CD14-positive monocyte (primary cell): ENCODE measurements around the gene MTG2. TPM values are rescaled to one million over a fixed set of nuclear protein-coding genes. Genes with fewer than 3 reads are reported as not detected.
A peak's percentile ranks its signal among the peaks of the same experiment; 100 is the strongest.

Experiments used
- DNase-seq, 3 donors: peaks; one replicate each; pipeline ENCODE4 v3.0.0-alpha.2; 2011 to 2022
- H2AFZ ChIP-seq: 2 replicates; pipeline ENCODE4 v1.6.0; 2012; ENCODE audit warnings: mild to moderate bottlenecking, low read depth, low read length, inconsistent platforms; ENCODE audit not compliant: insufficient read depth, poor library complexity, severe bottlenecking
- H3K27ac ChIP-seq, 2 donors: 1 replicate in 1 of 2; 2 replicates in 1 of 2; pipeline ENCODE4 v1.5.1; 2012 to 2013; ENCODE audit warnings: low read length in 2 of 2, control low read depth in 1 of 2, inconsistent platforms in 1 of 2, low read depth in 1 of 2, mild to moderate bottlenecking in 1 of 2
- H3K27me3 ChIP-seq, 2 donors: one replicate each; pipeline versions ENCODE4 v1.6.0 to v1.6.1; 2011 to 2013; ENCODE audit warnings: low read length in 2 of 2; ENCODE audit not compliant: control insufficient read depth in 2 of 2, insufficient read depth in 2 of 2
- H3K36me3 ChIP-seq, 2 donors: replicated peaks in 1 of 2; 1 replicate in 1 of 2; 2 replicates in 1 of 2; pipeline versions ENCODE4 v1.5.1 to v1.6.1; 2012 to 2013; ENCODE audit warnings: low read length in 2 of 2, control low read depth in 1 of 2, inconsistent platforms in 1 of 2, mild to moderate bottlenecking in 1 of 2; ENCODE audit not compliant: insufficient read depth in 2 of 2, control insufficient read depth in 1 of 2
- H3K4me1 ChIP-seq, 2 donors: 1 replicate in 1 of 2; 2 replicates in 1 of 2; pipeline versions ENCODE4 v1.5.1 to v1.6.1; 2012 to 2013; ENCODE audit warnings: low read length in 2 of 2, control low read depth in 1 of 2, inconsistent platforms in 1 of 2, mild to moderate bottlenecking in 1 of 2, moderate library complexity in 1 of 2; ENCODE audit not compliant: insufficient read depth in 2 of 2, control insufficient read depth in 1 of 2
- H3K4me2 ChIP-seq: replicated peaks from 2 replicates; pipeline ENCODE3; 2012; ENCODE audit warnings: low read length, moderate library complexity, mild to moderate bottlenecking; ENCODE audit not compliant: poor library complexity, severe bottlenecking; ENCODE audit errors: extremely low read depth
- H3K4me3 ChIP-seq, 3 experiments: fragments of 200-600 bp in 1 of 3; sonication (generic) in 1 of 3; replicated peaks in 1 of 3; 1 replicate in 2 of 3; 2 replicates in 1 of 3; pipeline ENCODE4 v1.5.1; 2011 to 2013; ENCODE audit warnings: low read length in 3 of 3, mild to moderate bottlenecking in 3 of 3, control low read depth in 2 of 3, low read depth in 2 of 3, inconsistent platforms in 1 of 3, moderate library complexity in 1 of 3
- H3K79me2 ChIP-seq: 2 replicates; pipeline ENCODE4 v1.6.0; 2012; ENCODE audit warnings: mild to moderate bottlenecking, control low read depth, inconsistent platforms, low read length, moderate library complexity; ENCODE audit not compliant: insufficient read depth
- H3K9ac ChIP-seq: 2 replicates; pipeline ENCODE4 v1.6.0; 2017; ENCODE audit warnings: low read length, mild to moderate bottlenecking; ENCODE audit not compliant: insufficient read depth, poor library complexity, severe bottlenecking
- H3K9me3 ChIP-seq, 2 donors: replicated peaks in 1 of 2; 1 replicate in 1 of 2; 2 replicates in 1 of 2; pipeline versions ENCODE4 v1.5.1 to v1.6.1; 2012 to 2013; ENCODE audit warnings: low read length in 2 of 2, control low read depth in 1 of 2; ENCODE audit not compliant: control insufficient read depth in 1 of 2, insufficient read depth in 1 of 2
- H4K20me1 ChIP-seq: 2 replicates; pipeline ENCODE4 v1.6.0; 2012; ENCODE audit warnings: mild to moderate bottlenecking, low read length, control low read depth, moderate library complexity; ENCODE audit not compliant: insufficient read depth
- H3K27ac Mint-ChIP-seq, 7 donors: one replicate each; pipeline ENCODE4 v1.8.0; 2020; ENCODE audit warnings: mild to moderate bottlenecking in 7 of 7, mixed read lengths in 7 of 7, moderate library complexity in 6 of 7, inconsistent platforms in 2 of 7
- H3K27me3 Mint-ChIP-seq, 3 donors: one replicate each; pipeline ENCODE4 v1.8.0; 2021 to 2022; ENCODE audit warnings: low read depth in 3 of 3, mild to moderate bottlenecking in 3 of 3, mixed read lengths in 3 of 3, moderate library complexity in 3 of 3, inconsistent platforms in 1 of 3
- H3K36me3 Mint-ChIP-seq, 2 donors: one replicate each; pipeline ENCODE4 v1.8.0; 2020; ENCODE audit warnings: mixed read lengths in 2 of 2, inconsistent platforms in 1 of 2, mild to moderate bottlenecking in 1 of 2
- H3K4me1 Mint-ChIP-seq: one replicate; pipeline ENCODE4 v1.8.0; 2020; ENCODE audit warnings: mild to moderate bottlenecking, mixed read lengths
- H3K4me3 Mint-ChIP-seq, 2 donors: one replicate each; pipeline ENCODE4 v1.8.0; 2020; ENCODE audit warnings: mild to moderate bottlenecking in 2 of 2, mixed read lengths in 2 of 2, moderate library complexity in 1 of 2
- H3K9me3 Mint-ChIP-seq, 7 donors: one replicate each; pipeline ENCODE4 v1.8.0; 2020 to 2022; ENCODE audit warnings: mixed read lengths in 7 of 7, mild to moderate bottlenecking in 6 of 7, moderate library complexity in 6 of 7, inconsistent platforms in 2 of 7
- CTCF ChIP-seq: fragments of 200-600 bp; IDR thresholded peaks from one replicate; pipeline ENCODE4 v1.8.0; 2022; ENCODE audit warnings: antibody characterized with exemption, mild to moderate bottlenecking
- WGBS: methylation state at CpG from one replicate; pipeline ENCODE4 v1.1.5; 2013; ENCODE audit warnings: missing lambda C conversion rate; ENCODE audit not compliant: insufficient coverage; 5-methylcytosine and 5-hydroxymethylcytosine counted together
- intact Hi-C, 2 donors: fragments of 100-400 bp; cut with micrococcal nuclease; formaldehyde crosslinking; loops; one replicate each; pipeline versions ENCODE4 v1.15.0 to v1.15.1; 2023
- polyA plus RNA-seq, 3 donors: library from polyadenylated mRNA; depleted of rRNA in 1 of 3; unstranded in 2 of 3; stranded (reverse) in 1 of 3; fragments of 300-500 nt in 2 of 3; fragments of >200 nt in 1 of 3; fragmentation: Illumina TruSeq in 2 of 3; gene quantifications; 1 replicate in 2 of 3; 2 replicates in 1 of 3; pipeline ENCODE4 v1.2.3, GENCODE V29; 2012 to 2021

The MTG2 gene
- polyA plus RNA-seq, 3 donors: 10.8 to 16.1 (median 14.9) TPM

GRCh38 chr20:62168061-62168460 is 14.8 kb upstream of the MTG2 start:
- peak overlapping the region in 1 of 7 donors; percentile 45 for H3K27ac Mint-ChIP-seq
- Histone ChIP-seq H3K27me3 (no peaks in the 10 kb centered on the region), H2AFZ (no peak overlapping the region), H3K4me1 (no peaks in the 10 kb centered on the region), H3K27ac (no peak overlapping the region), H3K36me3 (peaks cover 35 to 68% of the 10 kb centered on the region in 2 donors), H3K9ac (no peak overlapping the region), H3K4me2 (no peak overlapping the region), H3K9me3 (no peaks in the 10 kb centered on the region), H3K4me3 (no peak overlapping the region), H4K20me1 (no peaks in the 10 kb centered on the region), H3K79me2 (no peaks in the 10 kb centered on the region)
- intact Hi-C loops: no loop called here
- H3K9me3 Mint-ChIP-seq: no peaks in the 10 kb centered on the region
- H3K36me3 Mint-ChIP-seq: peaks cover 55 to 86% of the 10 kb centered on the region in 2 donors
- H3K4me3 Mint-ChIP-seq: no peak overlapping the region
- 100% methylated on average over 1 of the region's 4 CpGs for WGBS
- no peak for DNase-seq
- H3K27me3 Mint-ChIP-seq: peaks cover 0 to under 1% (median 0%) of the 10 kb centered on the region in 3 donors
- no peak for TF ChIP-seq CTCF
- H3K4me1 Mint-ChIP-seq: no peaks in the 10 kb centered on the region

GRCh38 chr20:62168890-62169435 is 13.9 kb upstream of the MTG2 start:
- Histone ChIP-seq H4K20me1 (no peaks in the 10 kb centered on the region), H3K4me1 (no peaks in the 10 kb centered on the region), H3K9ac (no peak overlapping the region), H3K4me2 (no peak overlapping the region), H3K27ac (no peak overlapping the region), H3K79me2 (no peaks in the 10 kb centered on the region), H3K27me3 (no peaks in the 10 kb centered on the region), H3K4me3 (no peak overlapping the region), H3K36me3 (peaks cover 31 to 63% of the 10 kb centered on the region in 2 donors), H3K9me3 (no peaks in the 10 kb centered on the region), H2AFZ (no peak overlapping the region)
- Mint-ChIP-seq H3K36me3 (peaks cover 51 to 86% of the 10 kb centered on the region in 2 donors), H3K27me3 (no peaks in the 10 kb centered on the region), H3K4me1 (no peaks in the 10 kb centered on the region), H3K9me3 (no peaks in the 10 kb centered on the region), H3K27ac (peak overlapping the region in 2 of 7 donors; percentile 16 to 36), H3K4me3 (no peak overlapping the region)
- DNase-seq: no peak
- no peak for TF ChIP-seq CTCF
- WGBS: 94% methylated on average over 15 of the region's 23 CpGs
- intact Hi-C loops: no loop called here
